GM23338 (cell line): ENCODE results near the gene SLIT1. TPM values are rescaled to one million over a fixed set of nuclear protein-coding genes. Genes with fewer than 3 reads are reported as not detected.

Experiments used
- ATAC-seq: fragments of 200-7000 bp; cut with Tn5 transposase; 3 replicates; pipeline ENCODE4 v1.9.1; 2020
- DNase-seq: peaks from one replicate; pipeline ENCODE4 v3.0.0-alpha.2; 2015; ENCODE audit warnings: low spot score
- H2AFZ ChIP-seq: fragments of 200-600 bp; sonication (generic); 2 replicates; pipeline ENCODE4 v1.8.0; 2016; ENCODE audit warnings: antibody characterized with exemption, mild to moderate bottlenecking, moderate library complexity
- H3F3A ChIP-seq: fragments of 200-600 bp; sonication (generic); replicated peaks from 2 replicates; pipeline ENCODE4 v1.8.0; 2017; ENCODE audit warnings: antibody characterized with exemption, mixed run types, low read depth
- H3K27ac ChIP-seq: fragments of 200-600 bp; sonication (generic); 2 replicates; pipeline ENCODE4 v1.6.1; 2016; ENCODE audit warnings: low read depth
- H3K27me3 ChIP-seq: fragments of 200-600 bp; sonication (generic); 2 replicates; pipeline ENCODE4 v1.8.0; 2016; ENCODE audit warnings: mild to moderate bottlenecking, mixed run types, moderate library complexity; ENCODE audit not compliant: insufficient read depth
- H3K36me3 ChIP-seq: fragments of 200-600 bp; sonication (generic); 2 replicates; pipeline ENCODE4 v1.8.0; 2016; ENCODE audit warnings: mild to moderate bottlenecking; ENCODE audit not compliant: insufficient read depth
- H3K4me1 ChIP-seq: fragments of 200-600 bp; sonication (generic); 2 replicates; pipeline ENCODE4 v1.8.0; 2016; ENCODE audit warnings: mild to moderate bottlenecking, moderate library complexity; ENCODE audit not compliant: insufficient read depth
- H3K4me2 ChIP-seq: fragments of 200-600 bp; sonication (generic); 2 replicates; pipeline ENCODE4 v1.7.1; 2017; ENCODE audit warnings: mixed run types
- H3K4me3 ChIP-seq: fragments of 200-600 bp; sonication (generic); 2 replicates; pipeline ENCODE4 v1.6.1; 2016; ENCODE audit warnings: mixed run types
- H3K79me2 ChIP-seq: fragments of 200-600 bp; sonication (generic); replicated peaks from 2 replicates; pipeline ENCODE4 v1.8.0; 2017; ENCODE audit warnings: mild to moderate bottlenecking; ENCODE audit not compliant: insufficient read depth
- H3K9me2 ChIP-seq: fragments of 200-600 bp; sonication (generic); 2 replicates; pipeline ENCODE4 v1.8.0; 2017; ENCODE audit not compliant: insufficient read depth
- H4K20me1 ChIP-seq: fragments of 200-600 bp; sonication (generic); replicated peaks from 2 replicates; pipeline ENCODE4 v1.8.0; 2017; ENCODE audit warnings: mild to moderate bottlenecking; ENCODE audit not compliant: insufficient read depth
- H3K27ac Mint-ChIP-seq: 2 replicates; pipeline ENCODE4 v1.8.0; 2020; ENCODE audit warnings: inconsistent platforms, mild to moderate bottlenecking, moderate library complexity, mixed read lengths
- H3K27me3 Mint-ChIP-seq: 3 replicates; pipeline ENCODE4 v1.8.0; 2022; ENCODE audit warnings: low read depth, mild to moderate bottlenecking, moderate library complexity, mixed read lengths, inconsistent platforms; ENCODE audit not compliant: insufficient read depth, poor library complexity
- H3K36me3 Mint-ChIP-seq: 3 replicates; pipeline ENCODE4 v1.8.0; 2021; ENCODE audit warnings: low read depth, mild to moderate bottlenecking, inconsistent platforms, moderate library complexity, mixed read lengths
- H3K4me1 Mint-ChIP-seq: 3 replicates; pipeline ENCODE4 v1.8.0; 2020; ENCODE audit warnings: mild to moderate bottlenecking, inconsistent platforms, mixed read lengths
- H3K4me3 Mint-ChIP-seq: 3 replicates; pipeline ENCODE4 v1.8.0; 2021; ENCODE audit warnings: moderate library complexity, mild to moderate bottlenecking, inconsistent platforms, mixed read lengths
- H3K9me3 Mint-ChIP-seq: 3 replicates; pipeline ENCODE4 v1.8.0; 2020; ENCODE audit warnings: moderate library complexity, mild to moderate bottlenecking, inconsistent platforms, mixed read lengths
- CREB1 ChIP-seq: fragments of 250-450 bp; sonication (Bioruptor Pico); IDR thresholded peaks from 2 replicates; pipeline ENCODE4 v1.5.0; 2020; ENCODE audit warnings: low read depth, mild to moderate bottlenecking, moderate library complexity
- CTCF ChIP-seq, 2 experiments: fragments of 200-600 bp in 1 of 2; sonication (generic) in 1 of 2; conservative IDR thresholded peaks; 2 replicates each; pipeline versions ENCODE4 v1.5.1 to v1.6.1; 2016 to 2017; ENCODE audit warnings: antibody characterized with exemption in 2 of 2, low read depth in 2 of 2, mild to moderate bottlenecking in 2 of 2, moderate library complexity in 1 of 2
- EZH2phosphoT487 ChIP-seq: fragments of 200-600 bp; sonication (generic); IDR thresholded peaks from one replicate; pipeline ENCODE4 v1.8.1; 2018; ENCODE audit warnings: antibody characterized with exemption; ENCODE audit not compliant: unreplicated experiment
- JUNB ChIP-seq: IDR thresholded peaks from one replicate; pipeline ENCODE4 v1.6.1; 2016; ENCODE audit warnings: antibody characterized with exemption; ENCODE audit not compliant: unreplicated experiment
- NANOG ChIP-seq: IDR thresholded peaks from 2 replicates; pipeline ENCODE4 v1.6.1; 2016; ENCODE audit warnings: antibody characterized with exemption, borderline replicate concordance
- POLR2AphosphoS5 ChIP-seq: IDR thresholded peaks from 2 replicates; pipeline ENCODE4 v1.6.1; 2016; ENCODE audit warnings: antibody characterized with exemption, low read depth
- STAT1 ChIP-seq: IDR thresholded peaks from one replicate; pipeline ENCODE4 v1.6.1; 2016; ENCODE audit warnings: antibody characterized with exemption; ENCODE audit not compliant: unreplicated experiment
- ZNF114 ChIP-seq: fragments of 250-450 bp; sonication (Bioruptor Pico); IDR thresholded peaks from 2 replicates; pipeline ENCODE4 v1.5.0; 2020; ENCODE audit warnings: mild to moderate bottlenecking, moderate library complexity
- ZNF331 ChIP-seq: fragments of 250-450 bp; sonication (Bioruptor Pico); IDR thresholded peaks from 2 replicates; pipeline ENCODE4 v1.5.0; 2020; ENCODE audit warnings: low read depth, mild to moderate bottlenecking, moderate library complexity
- ZNF462 ChIP-seq: fragments of 250-450 bp; sonication (Bioruptor Pico); IDR thresholded peaks from 2 replicates; pipeline ENCODE4 v1.5.0; 2020; ENCODE audit warnings: mild to moderate bottlenecking, moderate library complexity
- polyA plus RNA-seq: library from polyadenylated mRNA; unstranded; fragments of >200 nt; fragmentation: Nextera tagmentation; extraction: Ambion mirVana; gene quantifications from 2 replicates; pipeline ENCODE4 v1.2.1, GENCODE V29; 2016
- total RNA-seq: library from RNA; depleted of rRNA; stranded (reverse); fragments of >200 nt; shearing (Covaris generic); gene quantifications from 2 replicates; pipeline ENCODE4 v1.2.3, GENCODE V29; 2014

Gene SLIT1
- total and polyA plus RNA-seq, 2 experiments from 2014 or later, result 0.76 to 1.7 TPM

- H3K27ac Mint-ChIP-seq, result no peak overlapping the region
- H3K9me3 Mint-ChIP-seq, result no peaks in the 10 kb centered on the region
- H3K79me2 ChIP-seq, result no peaks in the 10 kb centered on the region
- H3K4me1 ChIP-seq, result peaks cover 6% of the 10 kb centered on the region
- H2AFZ ChIP-seq, result peak overlapping the region; percentile 14; the same call in 1 of the 2 replicates
- H3K4me1 Mint-ChIP-seq, result peaks cover 20% of the 10 kb centered on the region
- no peak overlapping the region for H3K4me3 ChIP-seq
- TF ChIP-seq CTCF (conservative IDR thresholded peaks at IDR 0.05; ENCODE audit: low read depth in 2 of 2) (no peak), ZNF331 (CRISPR knock-in tag) (no peak), JUNB (no peak), CREB1 (CRISPR knock-in tag) (no peak)
- H3K4me3 Mint-ChIP-seq, result no peak overlapping the region
- no peaks in the 10 kb centered on the region for H4K20me1 ChIP-seq
- DNase-seq (no peak), ATAC-seq (no peak)
- no peak overlapping the region for H3K27ac ChIP-seq
- H3F3A ChIP-seq, result no peaks in the 10 kb centered on the region
- H3K36me3 ChIP-seq, result no peaks in the 10 kb centered on the region
- no peaks in the 10 kb centered on the region for H3K9me2 ChIP-seq
- H3K4me2 ChIP-seq, result no peak overlapping the region
- no peaks in the 10 kb centered on the region for H3K27me3 ChIP-seq
- peaks cover 19% of the 10 kb centered on the region for H3K27me3 Mint-ChIP-seq
- H3K36me3 Mint-ChIP-seq, result no peaks in the 10 kb centered on the region; the same call in 2 of the 3 replicates
These were observed 146.1 kb downstream of the SLIT1 start for GRCh38 chr10:97039538-97040247.

- H3K79me2 ChIP-seq, result no peaks in the 10 kb centered on the region
- Mint-ChIP-seq H3K27ac (no peak overlapping the region), H3K4me3 (no peak overlapping the region)
These were observed 147.1 kb downstream of the SLIT1 start for GRCh38 chr10:97038688-97039087.

More at GRCh38 chr10:97038688-97039087, 147.1 kb downstream of the SLIT1 start:
- DNase-seq, result no peak
- Histone ChIP-seq H3K9me2 (no peaks in the 10 kb centered on the region), H2AFZ (no peak overlapping the region), H3K36me3 (no peaks in the 10 kb centered on the region), H3K4me3 (no peak overlapping the region), H3K4me1 (peaks cover 6% of the 10 kb centered on the region), H3F3A (no peaks in the 10 kb centered on the region), H3K27ac (no peak overlapping the region), H3K4me2 (no peak overlapping the region), H4K20me1 (no peaks in the 10 kb centered on the region), H3K27me3 (no peaks in the 10 kb centered on the region)
- Mint-ChIP-seq H3K4me1 (peaks cover 22% of the 10 kb centered on the region), H3K36me3 (no peaks in the 10 kb centered on the region; the same call in 2 of the 3 replicates), H3K9me3 (no peaks in the 10 kb centered on the region), H3K27me3 (peaks cover 19% of the 10 kb centered on the region)
- ATAC-seq, result no peak
- no peak for TF ChIP-seq ZNF331 (CRISPR knock-in tag)
- no peak for TF ChIP-seq NANOG
- TF ChIP-seq CTCF (conservative IDR thresholded peaks at IDR 0.05; ENCODE audit: low read depth in 2 of 2), result no peak
- TF ChIP-seq ZNF462 (CRISPR knock-in tag), result no peak
- TF ChIP-seq STAT1, result no peak
- no peak for TF ChIP-seq EZH2phosphoT487
- TF ChIP-seq ZNF114 (CRISPR knock-in tag), result no peak
- no peak for TF ChIP-seq JUNB
- no peak for TF ChIP-seq POLR2AphosphoS5
